Left ventricle myocardium superior (tissue), 1 donor: ENCODE results near the gene LRBA. TPM values are rescaled to one million over a fixed set of nuclear protein-coding genes. Genes with fewer than 3 reads are reported as not detected.
"Not testable (repeated sequence)": the region's sequence is repeated elsewhere in the genome, so short reads cannot be mapped to it uniquely, and the experiment has no call there.

Source experiments
- ATAC-seq: fragments of 200-7000 bp; cut with Tn5 transposase; one replicate; pipeline ENCODE4 v1.9.1; 2020; ENCODE audit warnings: mild to moderate bottlenecking, moderate library complexity
- DNase-seq: peaks from one replicate; pipeline ENCODE4 v3.0.0-alpha.2; 2020
- intact Hi-C: fragments of 100-400 bp; cut with micrococcal nuclease; formaldehyde crosslinking; loops from one replicate; pipeline ENCODE4 v1.11.0; 2022
- total RNA-seq: library from RNA; stranded (reverse); fragmentation: NEBNext Ultra II Directional; extraction: Animal tissue kit (Norgen Biotek cat#: 25700); gene quantifications from one replicate; pipeline ENCODE4 v1.2.1, GENCODE V29; 2021
- donor health status: DM: no; HTN: yes; CAD: no; lungs with severe emphysema.

LRBA gene
- total RNA-seq, 1 donor from 2014 or later: 21.4 TPM

- intact Hi-C loops: no loop called here
- DNase-seq: no peak
- no peak for ATAC-seq
Measured at GRCh38 chr4:150983851-150984250, 31.2 kb downstream of the LRBA start.

DNA sequence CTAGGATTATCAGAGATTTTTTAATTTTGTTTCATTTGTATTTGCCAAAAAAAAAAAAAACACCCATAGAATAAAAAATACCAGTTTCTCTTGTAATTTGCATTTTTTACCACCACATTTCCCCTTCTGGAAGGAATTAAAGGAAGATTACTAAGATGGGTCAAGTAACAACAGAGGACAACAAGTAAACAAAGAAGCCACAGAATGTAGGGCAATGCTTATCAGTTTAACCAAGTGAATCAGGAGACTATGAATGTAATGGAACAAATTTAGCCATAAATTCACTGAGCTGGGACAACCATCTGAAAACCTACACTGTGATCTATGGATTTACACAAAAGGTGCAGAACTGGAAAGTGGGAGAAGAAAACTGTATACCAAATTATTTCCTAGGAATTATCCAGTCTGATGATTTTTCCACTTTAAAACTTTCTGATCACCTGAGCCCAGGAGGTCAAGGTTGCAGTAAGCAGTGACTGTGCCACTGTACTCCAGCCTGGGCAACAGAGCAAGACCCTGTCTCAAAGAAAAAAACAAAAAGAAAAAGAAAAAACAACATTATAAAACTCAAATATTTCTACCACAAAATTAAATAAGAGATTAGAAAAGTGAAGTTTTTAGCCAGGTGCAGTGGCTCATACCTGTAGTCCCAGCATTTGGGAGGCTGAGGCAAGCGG, 32.4 kb downstream of the LRBA start:
- intact Hi-C loops: no loop called here
- ATAC-seq: no peak
- DNase-seq: no peak

DNA sequence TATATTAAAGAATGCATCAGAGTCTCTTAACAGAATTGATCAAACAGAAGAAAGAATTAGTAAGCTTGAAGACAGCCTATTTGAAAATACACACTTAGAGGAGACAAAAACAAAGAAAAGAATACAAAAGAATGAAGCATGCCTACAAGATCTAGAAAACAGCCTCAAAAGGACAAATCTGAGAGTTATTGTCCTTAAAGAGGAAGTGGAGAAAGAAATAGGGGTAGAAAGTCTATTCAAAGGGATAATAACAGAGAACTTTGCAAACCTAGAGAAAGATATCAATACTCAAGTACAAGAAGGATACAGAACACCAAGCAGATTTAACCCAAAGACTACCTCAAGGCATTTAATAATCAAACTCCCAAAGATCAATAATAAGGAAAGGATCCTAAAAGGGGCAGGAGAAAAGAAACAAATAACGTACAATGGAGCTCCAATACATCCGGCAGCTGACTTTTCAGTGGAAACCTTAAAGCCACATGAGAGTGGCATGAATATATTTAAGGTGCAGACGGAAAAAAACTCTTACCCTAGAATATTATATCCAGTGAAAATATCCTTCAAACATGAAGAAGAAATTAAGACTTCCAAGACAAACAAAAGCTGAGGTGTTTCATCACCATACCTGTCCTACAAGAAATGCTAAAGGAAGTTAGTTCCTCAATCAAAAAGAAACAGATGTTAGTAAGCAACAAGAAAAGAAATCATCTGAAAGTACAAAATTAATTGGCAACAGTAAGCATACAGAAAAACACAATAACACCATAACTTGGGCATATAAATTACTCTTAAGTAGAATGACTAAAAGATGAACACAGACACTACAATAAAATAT, 36.1 kb downstream of the LRBA start:
- ATAC-seq (no peak), DNase-seq (no peak)
- intact Hi-C loops: no loop called here

DNA sequence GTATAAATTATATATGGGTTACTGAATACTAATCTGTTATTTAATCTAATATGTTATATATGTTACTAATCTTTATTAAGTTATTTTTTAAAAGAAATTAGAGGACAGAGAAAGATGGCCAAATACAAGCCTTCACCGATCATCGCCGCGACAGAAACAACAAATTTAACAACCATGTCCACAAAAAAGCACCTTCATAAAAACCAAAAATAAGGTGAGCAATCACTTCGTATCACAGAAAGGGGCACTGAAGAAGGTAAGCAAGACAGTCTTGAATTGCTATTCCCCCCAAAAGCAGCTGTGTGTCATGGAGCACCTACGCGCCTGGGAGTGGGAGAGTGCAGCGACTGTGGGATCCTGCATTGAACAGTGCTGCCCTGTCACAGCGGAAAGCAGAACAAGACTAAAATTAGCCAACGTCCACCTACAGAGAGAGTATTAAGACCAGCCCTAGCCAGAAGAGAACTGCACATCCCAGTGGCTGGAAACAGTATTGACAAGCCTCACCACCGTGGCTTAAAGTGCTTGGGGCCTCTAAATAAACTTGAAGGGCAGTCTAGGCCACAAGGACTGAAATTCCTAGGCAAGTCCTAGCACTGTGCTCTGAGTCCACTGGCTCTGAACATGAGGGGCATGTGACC, 38.5 kb downstream of the LRBA start:
- intact Hi-C loops: no loop called here
- DNase-seq: no peak
- peak; percentile 59 for ATAC-seq

DNA sequence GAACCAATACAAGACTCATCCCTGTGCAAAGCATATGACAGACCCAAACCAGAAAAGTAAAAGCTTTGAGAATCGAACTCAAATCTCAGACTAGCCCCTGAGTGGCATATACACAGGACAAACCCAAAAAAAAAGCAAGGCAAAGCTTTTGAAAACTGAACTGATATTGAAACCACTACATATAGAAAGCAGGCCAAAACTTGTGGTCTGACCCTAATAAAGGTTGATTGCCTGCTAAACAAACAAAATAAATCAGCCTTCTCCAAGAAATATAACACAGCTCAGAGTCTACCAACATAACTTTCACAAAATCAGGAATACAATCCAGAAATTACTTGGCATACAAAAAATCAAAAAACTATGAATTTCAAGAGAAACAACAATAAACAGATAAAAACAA, 40.3 kb downstream of the LRBA start:
- DNase-seq (no peak), ATAC-seq (no peak)
- intact Hi-C loops: no loop called here

GRCh38 chr4:150974252-150974640, 40.8 kb downstream of the LRBA start:
- ATAC-seq (no peak), DNase-seq (no peak)
- intact Hi-C loops: no loop called here

DNA sequence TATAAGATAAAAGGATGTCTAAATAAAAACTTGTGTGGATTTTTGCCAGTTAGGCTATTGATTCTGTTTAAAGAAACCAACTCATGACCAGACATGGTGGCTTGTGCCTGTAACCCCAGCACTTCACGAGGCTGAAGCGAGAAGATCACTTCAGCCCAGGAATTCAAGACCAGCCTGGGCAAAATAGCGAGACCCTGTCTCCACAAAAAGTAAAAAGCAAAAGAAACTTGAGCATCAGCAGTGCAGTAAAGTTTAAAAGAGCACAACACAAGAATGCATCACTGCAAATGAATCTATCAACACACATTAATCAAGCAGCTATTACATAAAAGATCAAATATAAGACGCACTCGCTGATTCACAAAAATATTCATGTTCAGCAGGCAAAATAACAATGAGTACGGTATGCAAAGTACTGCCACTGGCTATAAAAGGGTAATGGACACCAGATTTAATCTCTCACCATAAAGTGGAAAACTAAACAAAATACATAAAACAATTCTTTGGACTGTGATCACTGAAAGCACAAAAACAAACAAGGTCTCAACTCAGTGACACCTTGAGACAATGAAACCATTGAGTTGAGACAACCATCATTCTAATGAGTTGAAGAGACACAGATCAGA, 41.3 kb downstream of the LRBA start:
- ATAC-seq (no peak), DNase-seq (no peak)
- intact Hi-C loops: no loop called here

GRCh38 chr4:150972592-150972991, 42.5 kb downstream of the LRBA start:
- DNase-seq: no peak
- intact Hi-C loops: no loop called here
- ATAC-seq: no peak

GRCh38 chr4:150971901-150972300, 43.2 kb downstream of the LRBA start:
- no peak for DNase-seq
- no peak for ATAC-seq
- intact Hi-C loops: no loop called here

DNA sequence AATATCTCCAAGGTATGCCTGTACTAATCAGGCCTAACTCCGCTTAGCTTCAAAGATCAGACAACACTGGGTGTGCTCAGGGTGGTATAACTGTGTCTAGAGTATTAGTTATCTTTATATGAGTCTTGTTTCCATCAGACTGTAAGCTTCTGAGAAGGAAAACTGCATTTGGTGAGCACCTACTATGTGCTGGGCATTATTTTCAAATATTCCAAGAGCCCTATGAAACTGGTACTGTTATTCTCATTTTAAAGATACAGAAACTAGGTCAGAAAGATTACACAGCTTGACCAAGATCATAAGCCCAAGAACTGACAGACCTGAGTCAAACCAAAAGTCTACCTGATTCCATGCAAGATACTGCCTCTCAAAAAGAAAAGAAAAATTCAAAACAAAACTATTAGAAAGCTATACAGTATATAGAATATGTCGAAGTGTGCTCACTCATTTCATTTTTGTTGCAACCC, 44.4 kb downstream of the LRBA start:
- intact Hi-C loops: no loop called here
- ATAC-seq (no peak), DNase-seq (no peak)

DNA sequence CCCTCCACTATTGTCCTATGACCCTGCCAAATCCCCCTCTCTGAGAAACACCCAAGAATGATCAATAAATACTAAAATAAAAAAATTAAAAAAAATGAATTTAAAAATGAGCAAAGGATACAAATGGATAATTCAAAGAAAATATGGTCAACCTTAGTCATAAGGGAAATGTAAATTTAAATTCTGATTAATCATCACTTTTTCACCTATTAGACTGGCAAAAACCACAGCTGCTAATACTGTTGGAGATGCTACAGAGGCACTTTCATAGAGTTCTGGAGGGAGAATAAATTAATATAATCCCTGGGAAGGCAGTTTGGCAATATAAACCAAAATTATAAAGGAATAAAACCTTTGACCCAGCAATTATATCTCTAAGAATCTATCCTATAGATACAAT, 50.3 kb downstream of the LRBA start:
- no peak for DNase-seq
- intact Hi-C loops: no loop called here
- no peak for ATAC-seq

- intact Hi-C loops, ATAC-seq, DNase-seq: not testable (repeated sequence)
Measured at GRCh38 chr4:150963602-150964345, 51.3 kb downstream of the LRBA start.

DNA sequence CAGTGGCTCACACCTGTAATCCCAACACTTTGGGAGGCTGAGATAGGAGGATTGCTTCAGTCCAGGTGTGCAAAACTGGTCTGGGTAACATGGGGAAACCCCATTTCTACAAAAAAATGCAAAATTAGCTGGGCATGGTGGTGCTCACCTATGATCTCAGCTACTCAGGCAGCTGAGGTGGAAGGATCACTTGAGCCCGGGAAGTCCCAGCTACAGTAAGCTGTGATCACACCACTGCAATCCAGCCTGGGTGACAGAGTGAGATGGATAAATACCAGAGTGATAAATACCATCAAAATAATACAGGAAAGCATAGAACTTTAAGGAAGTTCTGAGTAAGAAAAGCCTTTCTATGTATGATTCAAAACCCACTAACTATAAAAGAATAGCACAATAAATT, 52.8 kb downstream of the LRBA start:
- ATAC-seq (peak; percentile 26), DNase-seq (no peak)
- intact Hi-C loops: no loop called here

DNA sequence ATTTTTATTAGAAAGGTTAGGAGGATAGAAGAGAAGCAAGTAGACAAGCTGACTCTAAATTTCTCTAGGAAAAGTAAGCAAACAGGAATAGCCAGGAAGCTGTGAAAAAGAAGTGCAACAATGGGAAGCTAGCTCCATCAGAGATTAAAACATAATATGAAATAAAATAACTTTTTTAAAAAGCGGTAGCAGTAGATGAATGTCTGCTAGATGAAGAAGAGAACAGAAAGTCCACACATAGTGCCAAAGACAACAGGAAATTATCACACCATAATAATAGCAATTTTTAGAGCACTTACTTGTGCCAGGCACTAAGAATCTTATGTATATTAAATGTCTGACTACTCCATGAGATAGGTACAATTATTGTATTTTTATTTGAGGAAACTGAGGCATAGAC, 53.5 kb downstream of the LRBA start:
- ATAC-seq: no peak

GRCh38 chr4:150960818-150961217, 54.3 kb downstream of the LRBA start:
- no peak for DNase-seq
- intact Hi-C loops: no loop called here

More for the DNA sequence above, 53.5 kb downstream of the LRBA start:
- DNase-seq: no peak
- intact Hi-C loops: no loop called here

DNA sequence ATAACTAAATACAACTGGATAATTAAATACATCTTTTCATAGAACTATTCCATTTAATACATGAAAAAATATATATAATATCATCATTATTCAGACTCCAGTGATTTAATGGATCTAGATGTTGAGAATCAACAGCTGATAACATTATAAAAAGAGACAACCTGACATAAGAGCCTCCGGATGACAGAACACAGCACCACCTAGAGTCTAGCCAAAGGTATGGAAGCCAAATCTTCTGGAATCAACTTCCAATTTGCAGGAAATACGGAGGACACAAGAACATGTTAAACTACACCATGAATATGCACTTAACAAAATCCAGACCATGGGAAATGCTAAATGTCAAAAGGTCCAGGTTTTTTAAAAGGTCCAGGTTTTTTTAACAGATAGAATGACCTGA, 55.0 kb downstream of the LRBA start:
- ATAC-seq: peak; percentile 48
- DNase-seq: no peak
- intact Hi-C loops: no loop called here

More at GRCh38 chr4:150960818-150961217, 54.3 kb downstream of the LRBA start:
- peak; percentile 46 for ATAC-seq

DNA sequence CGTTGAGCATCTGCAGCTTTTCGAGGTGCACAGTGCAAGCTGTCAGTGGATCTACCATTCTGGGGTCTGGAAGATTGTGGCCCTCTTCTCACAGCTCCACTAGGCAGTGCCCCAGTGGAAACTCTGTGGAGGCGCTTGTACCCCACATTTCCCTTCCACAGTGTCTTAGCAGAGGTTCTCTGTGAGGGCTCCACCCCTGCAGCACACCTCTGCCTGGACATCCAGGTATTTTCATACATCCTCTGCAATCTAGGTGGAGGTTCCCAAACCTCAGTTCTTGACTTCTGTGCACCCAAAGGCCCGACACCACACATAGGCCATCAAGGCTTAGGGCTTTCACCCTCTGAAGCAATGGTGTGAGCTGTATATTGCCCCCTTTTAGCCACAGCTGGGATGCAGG, 57.1 kb downstream of the LRBA start:
- not testable (repeated sequence) for DNase-seq

GRCh38 chr4:150957095-150957494, 58.0 kb downstream of the LRBA start:
- DNase-seq, intact Hi-C loops, ATAC-seq: not testable (repeated sequence)

More for the DNA sequence above, 57.1 kb downstream of the LRBA start:
- intact Hi-C loops, ATAC-seq: not testable (repeated sequence)

GRCh38 chr4:150953916-150954315, 61.2 kb downstream of the LRBA start:
- DNase-seq, ATAC-seq, intact Hi-C loops: not testable (repeated sequence)
